HG02623 (cell line): Measurements from ENCODE around the gene MREG.
"Not testable (repeated sequence)": the region's sequence is repeated elsewhere in the genome, so short reads cannot be mapped to it uniquely, and the experiment has no call there.

Experiments used
- ATAC-seq: cut with Tn5 transposase; IDR thresholded peaks from one replicate; pipeline ENCODE4 v1.9.1; 2021; ENCODE audit warnings: moderate library complexity; ENCODE audit not compliant: unreplicated experiment

The MREG gene

DNA sequence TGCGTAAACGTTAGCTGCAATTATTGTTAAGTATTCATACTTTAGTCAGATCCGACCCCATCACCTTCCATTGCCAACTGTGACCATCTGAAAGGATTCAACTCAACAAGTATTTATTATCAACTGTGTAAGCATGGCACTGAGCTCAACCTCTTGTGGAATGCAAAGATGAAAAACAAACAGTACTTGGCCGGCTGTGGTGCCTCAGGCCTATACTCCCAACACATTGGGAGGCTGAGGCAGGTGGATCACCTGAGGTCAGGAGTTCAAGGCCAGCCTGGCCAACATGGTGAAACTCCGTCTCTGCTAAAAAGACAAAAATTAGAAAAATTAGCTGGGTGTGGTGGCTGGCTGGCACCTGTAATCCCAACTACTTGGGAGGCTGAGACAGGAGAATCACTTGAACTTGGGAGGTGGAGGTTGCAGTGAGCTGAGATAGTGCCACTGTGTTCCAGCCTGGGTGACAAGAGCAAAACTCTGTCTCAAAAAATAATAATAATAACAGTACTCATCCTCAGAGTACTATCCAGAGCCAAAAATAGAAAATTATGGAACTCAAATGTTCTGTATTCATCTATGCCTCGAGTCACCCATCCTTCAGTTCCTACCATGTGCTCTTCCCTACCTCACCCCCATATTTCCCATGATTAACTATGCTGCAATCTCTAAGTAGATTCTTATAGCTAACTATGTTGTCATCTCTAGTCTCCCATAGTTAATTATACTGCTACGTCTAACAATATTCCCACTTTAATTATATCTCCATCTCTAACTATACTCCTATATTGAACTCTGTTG is 8.6 kb upstream of the MREG start:
- ATAC-seq = no peak

DNA sequence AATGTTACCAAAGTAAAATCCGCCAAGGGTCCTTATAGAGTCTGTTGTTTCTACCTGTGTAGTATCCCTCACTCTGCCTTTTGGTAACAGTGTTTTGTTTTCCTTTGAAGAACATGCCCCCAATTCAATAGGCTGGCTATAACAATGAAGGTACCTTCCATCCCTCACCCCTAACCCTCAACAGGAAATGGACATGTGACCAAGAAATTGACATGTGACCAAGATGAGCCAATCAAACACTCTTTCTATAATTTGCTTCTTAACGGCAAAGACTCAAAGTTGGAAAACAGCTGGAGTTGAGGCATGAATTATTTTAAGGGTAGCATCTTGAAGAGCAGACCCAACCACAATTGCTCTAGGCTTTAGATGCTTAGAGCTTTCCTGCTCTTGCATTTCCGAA is 5.4 kb upstream of the MREG start:
- ATAC-seq = no peak

- ATAC-seq = no peak
These were observed 4.0 kb upstream of the MREG start for GRCh38 chr2:216017365-216017764.

- no peak for ATAC-seq
These were observed 3.2 kb upstream of the MREG start for GRCh38 chr2:216016581-216016980.

DNA sequence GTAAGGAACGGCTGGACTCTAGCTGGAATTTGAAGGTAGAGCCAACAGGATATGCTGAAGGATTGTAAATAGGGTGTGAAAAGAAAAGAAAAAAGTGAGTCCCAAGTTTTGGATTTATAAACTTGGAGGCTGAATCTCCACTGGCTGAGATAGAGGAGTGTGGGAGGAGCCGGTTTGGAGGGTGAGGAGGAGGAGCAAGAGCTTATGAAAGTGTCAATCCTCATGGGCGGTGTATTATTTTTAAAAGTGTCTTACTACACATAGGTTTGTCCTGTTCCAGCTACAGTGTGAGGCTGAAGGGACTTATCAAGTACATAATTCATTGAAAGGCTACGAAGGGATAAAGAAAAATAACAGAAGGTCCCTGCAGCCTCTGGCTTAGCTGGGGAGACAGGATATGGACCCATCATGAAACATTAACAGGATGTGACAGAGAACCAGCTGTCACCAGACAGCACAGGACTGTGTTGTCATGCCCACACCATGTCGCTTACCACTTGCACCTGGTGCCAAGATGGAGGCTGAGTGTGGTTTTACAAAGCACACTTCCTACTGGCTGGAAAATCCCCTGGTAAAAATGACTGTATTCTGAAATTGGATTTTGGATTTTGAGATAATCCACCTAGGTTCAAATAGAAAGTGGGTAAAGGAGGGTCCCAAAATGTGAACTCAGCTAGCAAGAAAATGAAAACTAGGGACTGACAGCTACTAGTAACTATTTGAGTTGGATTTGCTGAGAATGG is 2.5 kb upstream of the MREG start:
- peak; percentile 80 for ATAC-seq

DNA sequence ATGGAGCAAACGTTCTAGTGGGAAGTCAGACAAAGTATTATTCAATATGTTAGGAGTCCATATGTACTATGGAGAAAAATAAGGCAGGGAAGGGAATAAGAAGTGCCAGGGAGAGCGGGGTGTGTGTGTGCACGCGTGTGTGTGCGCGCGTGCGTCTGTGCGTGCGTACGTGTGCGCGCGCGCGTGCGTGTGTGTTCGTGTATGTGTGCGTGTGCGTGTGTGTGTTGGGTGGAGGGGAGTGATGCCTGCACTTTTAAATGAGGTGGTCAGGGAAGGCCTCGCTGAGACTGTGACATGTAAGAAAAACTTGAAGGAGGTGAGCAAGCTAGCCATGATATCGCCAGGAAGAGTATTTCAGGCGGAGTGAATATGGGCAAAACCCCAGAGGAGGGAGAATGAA is 1.6 kb upstream of the MREG start:
- no peak for ATAC-seq

GRCh38 chr2:216014006-216014405 is 655 bp upstream of the MREG start:
- ATAC-seq = no peak

- no peak for ATAC-seq
These were observed 596 bp downstream of the MREG start for GRCh38 chr2:216012830-216013079.

GRCh38 chr2:216012133-216012829 is 1.1 kb downstream of the MREG start:
- ATAC-seq = no peak

- ATAC-seq = not testable (repeated sequence)
These were observed 4.1 kb downstream of the MREG start for GRCh38 chr2:216009215-216009614.

DNA sequence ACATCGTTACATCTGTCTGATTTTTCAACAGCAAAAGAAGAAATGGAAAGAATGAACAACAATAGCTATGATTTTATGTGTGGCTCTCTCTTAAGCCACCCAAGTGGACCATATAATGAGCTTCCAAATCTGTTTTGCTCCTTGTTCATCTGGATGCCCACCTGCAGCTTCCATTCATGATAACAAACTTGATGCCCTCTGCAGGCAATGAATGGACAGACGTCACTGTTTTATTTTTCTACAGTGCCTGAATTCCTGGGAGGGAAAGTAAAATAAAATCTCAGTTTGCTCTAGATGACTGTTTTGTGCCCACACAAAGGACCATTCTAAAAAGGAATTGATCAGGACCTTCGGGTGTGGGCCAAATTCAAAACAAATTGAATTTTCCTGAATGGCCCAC is 5.0 kb downstream of the MREG start:
- no peak for ATAC-seq

DNA sequence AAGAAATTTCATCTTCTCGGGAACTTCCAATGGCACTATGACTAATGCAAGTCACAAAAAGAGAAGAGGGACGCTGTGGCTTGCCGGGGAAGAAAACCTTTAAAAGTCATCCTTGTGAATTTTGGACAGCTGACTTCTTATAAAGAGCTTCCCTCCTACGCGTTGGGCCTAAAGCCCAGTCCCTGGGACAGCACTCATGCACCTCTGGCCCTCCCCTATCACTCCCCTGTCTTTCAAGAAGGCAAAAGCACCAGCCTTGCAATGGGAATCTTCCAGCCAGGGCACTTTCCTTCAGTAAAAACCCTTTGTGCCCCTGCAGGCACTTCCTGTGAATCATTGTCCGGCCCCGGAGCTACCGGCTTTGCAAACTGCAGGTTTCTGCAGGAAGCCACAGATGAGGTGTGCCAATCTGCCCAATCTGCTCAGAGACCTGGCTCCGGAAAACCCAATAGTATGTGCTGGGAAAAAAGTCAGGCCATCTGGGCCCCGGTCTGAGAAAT is 7.1 kb downstream of the MREG start:
- peak; percentile 38 for ATAC-seq

- peak; percentile 27 for ATAC-seq
These were observed 8.6 kb downstream of the MREG start for GRCh38 chr2:216004697-216005283.

DNA sequence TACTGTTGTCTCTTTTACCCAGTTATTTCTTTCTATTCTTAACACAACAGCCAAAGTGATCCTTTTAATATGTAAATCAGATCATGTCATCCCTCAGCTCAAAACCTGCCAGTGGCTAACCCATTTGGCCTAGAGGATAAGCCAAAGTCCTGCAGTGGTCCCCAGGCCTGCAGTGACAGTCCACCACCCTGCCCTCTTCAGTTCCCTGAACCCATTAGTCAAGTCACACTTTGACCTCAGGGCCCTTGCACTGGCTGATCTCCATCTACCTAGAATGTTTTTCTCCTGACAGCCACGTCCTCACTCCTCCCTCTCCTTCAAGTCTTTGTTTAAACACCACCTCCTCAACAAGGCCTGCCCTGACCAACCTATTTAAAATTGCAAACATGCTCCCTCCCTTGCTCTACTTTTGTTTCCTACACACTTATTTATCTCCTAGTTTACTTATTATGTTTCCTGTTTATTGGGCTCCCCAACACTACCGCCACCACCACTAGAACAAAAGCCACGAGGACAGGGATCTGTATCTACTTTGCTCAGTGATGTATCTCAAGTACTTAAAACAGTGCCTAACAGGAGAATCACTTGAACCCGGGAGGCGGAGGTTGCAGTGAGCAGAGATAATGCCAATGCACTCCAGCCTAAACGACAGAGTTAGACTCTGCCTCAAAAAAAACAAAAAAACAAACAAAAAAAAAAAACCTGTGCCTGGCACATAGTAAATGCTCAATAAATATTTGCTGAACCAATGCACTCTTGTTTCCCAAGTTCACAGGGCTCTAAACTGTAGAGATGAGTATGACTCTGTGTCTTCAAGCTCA is 9.3 kb downstream of the MREG start:
- no peak for ATAC-seq

DNA sequence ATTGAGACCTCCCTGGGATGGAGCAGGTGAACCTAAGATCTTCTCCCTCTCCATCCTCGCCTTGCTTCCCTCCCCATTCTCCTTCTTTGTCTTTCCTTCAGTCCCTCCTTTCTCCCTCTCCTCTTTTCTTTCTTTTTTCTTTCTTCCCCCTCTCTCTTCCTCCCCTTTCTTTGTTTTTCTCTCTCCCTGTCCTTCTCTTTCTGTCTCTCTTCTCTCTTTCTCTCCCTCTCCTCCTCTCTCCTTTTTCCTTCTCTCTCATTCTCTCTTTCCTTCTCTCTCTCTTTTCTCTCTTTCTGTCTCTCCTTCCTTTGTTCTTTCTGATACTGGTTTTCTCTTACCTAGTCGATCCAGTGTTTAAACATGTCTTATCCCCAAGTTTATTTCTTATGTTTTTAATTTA is 10.7 kb downstream of the MREG start:
- ATAC-seq = no peak

DNA sequence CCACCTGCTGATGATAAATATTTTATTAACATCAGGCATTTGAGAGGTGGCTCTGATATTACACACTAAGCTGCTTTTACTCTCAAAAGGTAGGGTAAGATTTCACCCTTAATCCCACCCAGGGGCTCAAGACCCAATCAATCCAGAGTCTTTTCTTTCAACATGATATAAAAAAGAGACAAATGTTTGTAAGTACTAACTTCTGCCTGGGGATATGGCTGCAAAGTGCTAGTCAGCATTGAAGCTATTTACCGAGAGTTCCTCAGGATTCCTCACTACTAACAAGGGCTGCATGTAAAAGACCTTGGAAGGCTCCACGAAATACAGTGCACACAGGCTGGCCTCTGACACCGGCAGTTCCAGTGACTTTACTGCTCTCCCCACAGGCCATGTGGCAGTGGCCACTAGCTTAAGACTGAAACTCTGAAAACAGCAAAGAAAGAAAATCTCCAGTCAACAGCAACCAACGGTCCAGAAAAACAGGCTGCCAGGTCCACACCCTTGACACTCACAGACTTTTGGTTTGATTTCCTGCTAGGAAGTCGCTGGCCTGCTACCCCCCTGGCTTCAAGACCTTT is 11.2 kb downstream of the MREG start:
- no peak for ATAC-seq

DNA sequence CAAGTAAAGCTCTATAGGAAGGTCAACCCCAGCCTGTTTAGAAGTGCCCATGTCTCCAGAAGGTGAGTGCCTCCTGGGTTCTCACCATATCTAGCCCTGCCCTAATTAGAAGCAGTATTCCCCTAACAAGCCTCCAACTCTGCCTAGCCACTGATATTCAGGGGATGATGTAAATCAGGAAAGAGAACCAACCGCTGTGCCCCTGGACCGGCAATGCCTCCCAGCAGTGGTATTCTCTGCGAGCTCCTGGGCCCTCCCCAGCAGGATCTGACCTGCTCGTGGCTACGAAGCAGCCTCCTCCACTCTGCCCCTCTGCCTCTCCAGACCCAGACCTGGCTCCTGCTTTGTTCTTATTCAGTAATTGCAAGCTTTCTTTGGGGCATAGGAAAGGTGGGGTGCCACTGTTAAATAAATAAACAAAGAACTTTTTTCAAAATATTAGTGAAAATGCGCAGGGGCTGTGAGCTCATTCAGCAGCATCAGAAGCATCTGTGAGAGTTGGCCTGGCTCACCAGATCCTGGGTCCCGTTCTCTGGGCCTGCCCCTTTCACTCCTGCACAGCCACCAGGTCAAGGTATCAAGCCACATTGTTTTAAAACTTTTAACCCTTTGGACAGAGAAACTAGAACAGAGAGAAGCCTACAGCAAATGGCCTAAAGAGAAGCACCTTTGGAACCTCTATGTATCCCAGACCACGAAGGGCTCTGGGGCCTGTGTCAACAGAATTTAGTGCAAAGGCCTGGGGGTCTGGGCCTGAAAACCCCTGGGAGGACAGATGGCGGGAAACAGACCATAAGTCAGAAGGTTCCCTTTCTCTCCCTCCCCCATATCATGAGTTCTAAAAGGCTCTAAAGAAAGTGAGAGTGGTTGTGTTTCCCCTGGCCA is 11.9 kb downstream of the MREG start:
- ATAC-seq = no peak

- no peak for ATAC-seq
These were observed 14.7 kb downstream of the MREG start for GRCh38 chr2:215998636-215999035.

DNA sequence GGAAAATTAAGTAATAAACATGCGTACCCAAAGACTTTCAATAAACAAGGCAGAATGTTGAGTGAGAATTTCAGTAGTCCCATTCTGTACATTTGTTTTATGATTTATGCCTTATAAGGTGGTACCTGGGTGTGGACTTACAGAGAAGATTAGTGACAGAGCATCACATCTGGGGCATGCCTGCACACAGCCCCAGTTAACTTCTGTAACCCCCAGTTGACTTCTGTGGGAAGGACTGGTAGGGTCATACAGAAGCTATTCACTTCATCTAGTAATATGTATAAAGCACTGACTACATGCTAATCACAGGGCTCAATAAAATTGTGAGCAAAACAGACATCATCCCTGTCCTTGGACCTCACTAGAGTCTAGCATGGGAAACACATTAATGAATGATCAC is 16.1 kb downstream of the MREG start:
- ATAC-seq = no peak
